Ovary (tissue), 3 donors: ENCODE data around the gene BICDL1.

Source experiments
- CTCF ChIP-seq, 3 donors: fragments of 450-650 bp in 2 of 3; fragments of 200-600 bp in 1 of 3; IDR thresholded peaks; one replicate each; pipeline versions ENCODE4 v1.5.1 to v1.8.0; 2016 to 2022; ENCODE audit warnings: antibody characterized with exemption in 3 of 3, mild to moderate bottlenecking in 1 of 3
- EP300 ChIP-seq: sonication (generic); formaldehyde crosslinking; IDR thresholded peaks from one replicate; pipeline ENCODE4 v1.6.1; 2017; ENCODE audit warnings: antibody characterized with exemption
- POLR2A ChIP-seq: fragments of 450-650 bp; IDR thresholded peaks from one replicate; pipeline ENCODE4 v1.6.1; 2017; ENCODE audit warnings: antibody characterized with exemption, mild to moderate bottlenecking, moderate library complexity
- donor health status: DM: no; HTN: no; CAD: no.

- TF ChIP-seq CTCF (IDR thresholded peaks at IDR 0.05) (no peak), POLR2A (no peak), EP300 (no peak)
These were observed at the start of gene BICDL1 for GRCh38 chr12:119988472-119989360.
